DOHH2 (cell line): ENCODE measurements around the gene PPM1G.

Experiments
- H3F3A ChIP-seq: fragments of 200-600 bp; sonication (generic), shearing (Covaris generic); 2 replicates; pipeline ENCODE4 v1.6.0; 2016; ENCODE audit warnings: antibody characterized with exemption, mild to moderate bottlenecking; ENCODE audit not compliant: control insufficient read depth, insufficient read depth
- H3K27ac ChIP-seq: fragments of 200-600 bp; sonication (generic); 2 replicates; pipeline ENCODE4 v1.5.1; 2014; ENCODE audit warnings: low read depth, mild to moderate bottlenecking, low read length, moderate library complexity
- H3K27me3 ChIP-seq: fragments of 200-600 bp; sonication (generic); 2 replicates; pipeline ENCODE4 v1.6.1; 2014; ENCODE audit warnings: mild to moderate bottlenecking, low read length, mixed read lengths; ENCODE audit not compliant: control insufficient read depth
- H3K36me3 ChIP-seq: fragments of 200-600 bp; sonication (generic); 2 replicates; pipeline ENCODE4 v1.6.1; 2014; ENCODE audit warnings: mild to moderate bottlenecking, low read length, moderate library complexity, mixed read lengths; ENCODE audit not compliant: control insufficient read depth
- H3K4me1 ChIP-seq: fragments of 200-600 bp; sonication (generic); 2 replicates; pipeline ENCODE4 v1.6.1; 2014; ENCODE audit warnings: mild to moderate bottlenecking, low read length, mixed read lengths; ENCODE audit not compliant: control insufficient read depth
- H3K4me2 ChIP-seq: fragments of 200-600 bp; sonication (generic); 2 replicates; pipeline ENCODE4 v1.6.0; 2014; ENCODE audit warnings: mild to moderate bottlenecking, low read length, moderate library complexity
- H3K4me3 ChIP-seq: fragments of 200-600 bp; sonication (generic); 2 replicates; pipeline ENCODE4 v1.5.1; 2014; ENCODE audit warnings: mild to moderate bottlenecking, low read length, mixed read lengths
- H3K79me2 ChIP-seq: fragments of 200-600 bp; sonication (generic); 2 replicates; pipeline ENCODE4 v1.6.1; 2014; ENCODE audit warnings: mild to moderate bottlenecking, low read length, mixed read lengths; ENCODE audit not compliant: control insufficient read depth
- H3K9me2 ChIP-seq: fragments of 200-600 bp; sonication (generic); replicated peaks from 2 replicates; pipeline ENCODE4 v1.6.1; 2014; ENCODE audit warnings: mild to moderate bottlenecking, low read length, mixed read lengths; ENCODE audit not compliant: control insufficient read depth
- H3K9me3 ChIP-seq: fragments of 200-600 bp; sonication (generic); 2 replicates; pipeline ENCODE4 v1.6.1; 2014; ENCODE audit warnings: antibody characterized with exemption, low read length, mixed read lengths; ENCODE audit not compliant: control insufficient read depth, insufficient read depth
- H4K20me1 ChIP-seq: fragments of 200-600 bp; sonication (generic); 2 replicates; pipeline ENCODE4 v1.6.0; 2014; ENCODE audit warnings: low read depth, mild to moderate bottlenecking, antibody characterized with exemption, low read length, moderate library complexity; ENCODE audit not compliant: control insufficient read depth, insufficient read depth
- EZH2phosphoT487 ChIP-seq: fragments of 200-600 bp; sonication (generic); IDR thresholded peaks from 2 replicates; pipeline ENCODE4 v1.6.1; 2017; ENCODE audit warnings: borderline replicate concordance, mild to moderate bottlenecking, antibody characterized with exemption, low read length, moderate library complexity, mixed read lengths
- TF ChIP-seq, protein P1 (sequence below): fragments of 200-600 bp; sonication (generic); IDR thresholded peaks from one replicate; pipeline ENCODE4 v1.5.1; 2014; ENCODE audit warnings: antibody characterized with exemption, mild to moderate bottlenecking, low read depth, low read length; ENCODE audit not compliant: poor library complexity, severe bottlenecking

Gene PPM1G, protein sequence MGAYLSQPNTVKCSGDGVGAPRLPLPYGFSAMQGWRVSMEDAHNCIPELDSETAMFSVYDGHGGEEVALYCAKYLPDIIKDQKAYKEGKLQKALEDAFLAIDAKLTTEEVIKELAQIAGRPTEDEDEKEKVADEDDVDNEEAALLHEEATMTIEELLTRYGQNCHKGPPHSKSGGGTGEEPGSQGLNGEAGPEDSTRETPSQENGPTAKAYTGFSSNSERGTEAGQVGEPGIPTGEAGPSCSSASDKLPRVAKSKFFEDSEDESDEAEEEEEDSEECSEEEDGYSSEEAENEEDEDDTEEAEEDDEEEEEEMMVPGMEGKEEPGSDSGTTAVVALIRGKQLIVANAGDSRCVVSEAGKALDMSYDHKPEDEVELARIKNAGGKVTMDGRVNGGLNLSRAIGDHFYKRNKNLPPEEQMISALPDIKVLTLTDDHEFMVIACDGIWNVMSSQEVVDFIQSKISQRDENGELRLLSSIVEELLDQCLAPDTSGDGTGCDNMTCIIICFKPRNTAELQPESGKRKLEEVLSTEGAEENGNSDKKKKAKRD

DNA sequence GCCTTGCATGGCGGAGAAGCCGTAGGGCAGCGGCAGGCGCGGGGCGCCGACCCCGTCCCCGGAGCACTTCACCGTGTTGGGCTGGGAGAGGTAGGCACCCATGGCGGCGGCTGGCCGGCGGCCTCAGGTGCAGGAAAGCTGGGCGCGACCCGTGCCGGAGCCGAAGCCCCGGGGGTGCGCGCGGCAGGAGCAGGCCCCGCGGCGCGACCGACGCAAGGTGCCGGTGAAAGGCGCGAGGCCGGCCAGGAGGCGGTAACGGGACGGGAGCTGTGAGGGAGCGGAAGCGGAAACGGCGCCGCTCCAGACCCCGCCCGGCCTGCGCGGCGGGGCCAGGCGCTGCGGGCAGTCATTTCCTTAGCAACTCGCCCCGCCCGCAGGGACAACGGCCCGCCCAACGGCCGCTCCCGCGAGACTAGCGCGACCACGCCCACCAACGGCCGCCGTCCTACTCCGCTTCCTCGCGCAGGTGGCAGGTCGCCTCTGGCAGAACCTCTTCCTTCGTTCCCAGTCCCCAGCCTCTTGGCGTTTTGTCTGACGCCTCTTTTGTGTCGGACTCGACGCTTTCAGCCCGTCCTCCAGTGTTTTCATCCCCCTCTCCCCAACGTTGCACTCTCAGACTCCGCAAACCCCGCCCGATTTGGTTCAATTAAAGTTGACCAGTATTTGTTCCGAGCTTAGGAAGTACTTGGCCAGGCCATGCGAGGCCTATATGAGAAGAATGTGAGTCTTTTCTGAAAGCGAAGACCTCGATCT, at the start of gene PPM1G:
TSS of gene PPM1G (minus strand) at position 271 of the 753 bp plus-strand sequence. CDS start at position 102, 169 bp downstream.
- Histone ChIP-seq H3K27ac (peak within 1 kb of the TSS; percentile 78), H3K9me2 (no peaks in the 10 kb centered on the region), H3F3A (no peaks in the 10 kb centered on the region), H4K20me1 (peaks cover 6% of the 10 kb centered on the region; the same call in 1 of the 2 replicates), H3K9me3 (no peaks in the 10 kb centered on the region), H3K36me3 (peaks cover 40% of the 10 kb centered on the region), H3K79me2 (peaks cover 53% of the 10 kb centered on the region), H3K4me1 (peaks cover 27% of the 10 kb centered on the region), H3K4me2 (peak within 1 kb of the TSS; percentile 90), H3K4me3 (peak within 1 kb of the TSS; percentile 100), H3K27me3 (0 out of 2 replicates have a peak, but pooled peaks cover 2% of the 10 kb centered on the region)
- TF ChIP-seq, protein P1, sequence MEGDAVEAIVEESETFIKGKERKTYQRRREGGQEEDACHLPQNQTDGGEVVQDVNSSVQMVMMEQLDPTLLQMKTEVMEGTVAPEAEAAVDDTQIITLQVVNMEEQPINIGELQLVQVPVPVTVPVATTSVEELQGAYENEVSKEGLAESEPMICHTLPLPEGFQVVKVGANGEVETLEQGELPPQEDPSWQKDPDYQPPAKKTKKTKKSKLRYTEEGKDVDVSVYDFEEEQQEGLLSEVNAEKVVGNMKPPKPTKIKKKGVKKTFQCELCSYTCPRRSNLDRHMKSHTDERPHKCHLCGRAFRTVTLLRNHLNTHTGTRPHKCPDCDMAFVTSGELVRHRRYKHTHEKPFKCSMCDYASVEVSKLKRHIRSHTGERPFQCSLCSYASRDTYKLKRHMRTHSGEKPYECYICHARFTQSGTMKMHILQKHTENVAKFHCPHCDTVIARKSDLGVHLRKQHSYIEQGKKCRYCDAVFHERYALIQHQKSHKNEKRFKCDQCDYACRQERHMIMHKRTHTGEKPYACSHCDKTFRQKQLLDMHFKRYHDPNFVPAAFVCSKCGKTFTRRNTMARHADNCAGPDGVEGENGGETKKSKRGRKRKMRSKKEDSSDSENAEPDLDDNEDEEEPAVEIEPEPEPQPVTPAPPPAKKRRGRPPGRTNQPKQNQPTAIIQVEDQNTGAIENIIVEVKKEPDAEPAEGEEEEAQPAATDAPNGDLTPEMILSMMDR: no peak
- no peak for TF ChIP-seq EZH2phosphoT487

DNA sequence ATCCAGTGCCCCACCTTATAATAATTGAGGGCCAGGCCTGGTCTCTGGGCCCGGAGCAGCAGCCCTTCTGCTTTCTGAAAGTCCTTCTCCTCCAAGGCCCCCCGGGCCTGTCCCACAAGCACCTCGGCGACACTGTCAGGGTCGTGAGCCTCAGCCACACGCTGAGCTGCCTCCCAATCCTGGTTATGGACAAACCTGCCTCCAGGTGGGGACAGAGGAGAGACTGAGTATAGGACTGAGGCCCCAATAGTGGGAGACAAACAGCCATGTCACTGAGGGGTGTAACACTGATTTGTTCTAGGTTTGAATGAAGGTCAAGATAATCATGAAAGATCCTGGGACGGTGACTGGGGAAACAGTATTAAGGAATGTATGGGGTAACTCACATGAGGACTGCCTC, 44.6 kb upstream of the PPM1G start:
- Histone ChIP-seq H3K36me3 (no peaks in the 10 kb centered on the region), H3K27me3 (no peaks in the 10 kb centered on the region), H3K4me1 (no peaks in the 10 kb centered on the region), H3K27ac (no peak overlapping the region), H3K79me2 (no peaks in the 10 kb centered on the region), H3K4me3 (no peak overlapping the region), H4K20me1 (no peaks in the 10 kb centered on the region), H3K9me3 (no peaks in the 10 kb centered on the region), H3K4me2 (no peak overlapping the region), H3F3A (no peaks in the 10 kb centered on the region), H3K9me2 (no peaks in the 10 kb centered on the region)
- no peak for TF ChIP-seq EZH2phosphoT487
- TF ChIP-seq, protein P1: no peak

DNA sequence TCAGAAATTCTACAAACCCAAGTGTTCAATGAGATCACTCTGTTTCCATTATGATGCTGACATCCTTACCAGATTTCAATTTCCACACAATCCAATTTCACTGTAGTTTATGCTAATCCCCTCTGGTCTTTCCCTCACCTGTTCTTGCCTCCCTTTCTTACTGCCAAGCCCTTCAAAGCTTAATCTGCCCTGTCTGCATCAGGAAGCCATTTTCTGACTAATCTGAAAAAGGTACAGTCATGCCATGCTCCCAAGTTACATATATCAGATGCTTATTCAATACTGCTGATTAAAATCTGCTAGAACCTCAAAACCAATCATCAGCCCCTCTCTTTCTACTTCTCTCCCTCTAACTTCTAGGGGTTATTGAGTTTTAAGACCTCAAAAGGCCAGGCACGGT, 41.7 kb upstream of the PPM1G start:
- Histone ChIP-seq H3K4me3 (no peak overlapping the region), H3K4me2 (no peak overlapping the region), H3K9me3 (no peaks in the 10 kb centered on the region), H3K36me3 (no peaks in the 10 kb centered on the region), H3K4me1 (no peaks in the 10 kb centered on the region), H3F3A (no peaks in the 10 kb centered on the region), H3K79me2 (no peaks in the 10 kb centered on the region), H4K20me1 (no peaks in the 10 kb centered on the region), H3K9me2 (no peaks in the 10 kb centered on the region), H3K27me3 (no peaks in the 10 kb centered on the region), H3K27ac (no peak overlapping the region)
- TF ChIP-seq, protein P1: no peak
- no peak for TF ChIP-seq EZH2phosphoT487
